Suppressor macrophage (primary cell): ENCODE data around the gene NMD3.
"Not testable (repeated sequence)": the region's sequence is repeated elsewhere in the genome, so short reads cannot be mapped to it uniquely, and the experiment has no call there.

Experiments
- DNase-seq, 4 experiments: peaks; one replicate each; pipeline ENCODE4 v3.0.0-alpha.2; 2020 to 2022
- total RNA-seq, 17 experiments: gene quantifications; one replicate each; lab custom pipeline; 2026; ENCODE audit warnings: mixed read lengths in 6 of 17, inconsistent platforms in 3 of 17; lab: John Stamatoyannopoulos, UW

Gene NMD3
- 9.6 to 82.6 (median 47.4) reads per million in 17 experiments for total RNA-seq

DNA sequence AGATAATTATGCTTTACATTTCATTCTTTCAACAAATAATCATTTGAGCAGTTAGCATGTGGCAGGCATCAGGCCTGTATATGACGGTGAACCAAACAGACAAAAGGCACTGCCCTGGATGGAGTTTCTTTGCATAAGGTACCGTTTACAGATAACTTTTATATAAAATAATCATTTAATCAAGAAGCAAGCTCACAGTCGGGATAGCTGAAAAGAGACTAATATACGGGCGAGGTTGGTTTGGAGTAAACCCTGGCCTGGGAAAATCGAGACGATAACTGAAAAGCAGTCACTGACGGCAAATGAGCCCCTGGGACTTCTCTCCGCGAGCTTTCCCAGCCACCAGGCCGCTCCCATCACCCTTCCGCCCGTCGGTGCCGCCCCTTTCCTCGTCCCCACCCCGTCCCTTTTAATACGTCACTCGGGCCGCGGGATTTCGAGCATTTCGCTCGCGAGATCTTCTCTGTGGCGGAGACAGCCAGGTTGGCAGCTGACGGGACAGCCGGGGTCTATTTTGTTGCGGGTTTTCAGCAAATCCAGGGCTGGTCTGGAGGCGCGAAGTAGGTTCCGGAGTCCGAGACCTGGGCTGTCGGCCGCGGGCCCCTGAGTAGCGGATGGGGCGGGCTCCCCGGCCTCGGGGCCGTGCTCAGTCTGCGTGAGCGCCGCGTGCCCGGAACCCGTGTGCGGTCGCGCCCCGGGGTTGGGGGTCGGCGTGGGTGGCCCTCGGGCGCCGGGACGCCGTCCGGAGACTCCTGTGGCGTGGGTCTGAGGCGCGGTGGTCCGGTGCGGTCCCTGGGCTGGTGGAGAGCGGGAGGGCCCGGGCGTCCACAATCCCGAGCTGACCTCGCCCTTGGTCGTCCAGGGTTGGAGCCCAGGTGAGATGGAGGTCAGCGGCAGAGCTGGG lies at the start of gene NMD3:
TSS of gene NMD3 (plus strand) at position 462 of the 904 bp plus-strand sequence. CDS start 703 bp downstream, outside the sequence.
- peak; percentile 96 to 98 (median 96) for DNase-seq

DNA sequence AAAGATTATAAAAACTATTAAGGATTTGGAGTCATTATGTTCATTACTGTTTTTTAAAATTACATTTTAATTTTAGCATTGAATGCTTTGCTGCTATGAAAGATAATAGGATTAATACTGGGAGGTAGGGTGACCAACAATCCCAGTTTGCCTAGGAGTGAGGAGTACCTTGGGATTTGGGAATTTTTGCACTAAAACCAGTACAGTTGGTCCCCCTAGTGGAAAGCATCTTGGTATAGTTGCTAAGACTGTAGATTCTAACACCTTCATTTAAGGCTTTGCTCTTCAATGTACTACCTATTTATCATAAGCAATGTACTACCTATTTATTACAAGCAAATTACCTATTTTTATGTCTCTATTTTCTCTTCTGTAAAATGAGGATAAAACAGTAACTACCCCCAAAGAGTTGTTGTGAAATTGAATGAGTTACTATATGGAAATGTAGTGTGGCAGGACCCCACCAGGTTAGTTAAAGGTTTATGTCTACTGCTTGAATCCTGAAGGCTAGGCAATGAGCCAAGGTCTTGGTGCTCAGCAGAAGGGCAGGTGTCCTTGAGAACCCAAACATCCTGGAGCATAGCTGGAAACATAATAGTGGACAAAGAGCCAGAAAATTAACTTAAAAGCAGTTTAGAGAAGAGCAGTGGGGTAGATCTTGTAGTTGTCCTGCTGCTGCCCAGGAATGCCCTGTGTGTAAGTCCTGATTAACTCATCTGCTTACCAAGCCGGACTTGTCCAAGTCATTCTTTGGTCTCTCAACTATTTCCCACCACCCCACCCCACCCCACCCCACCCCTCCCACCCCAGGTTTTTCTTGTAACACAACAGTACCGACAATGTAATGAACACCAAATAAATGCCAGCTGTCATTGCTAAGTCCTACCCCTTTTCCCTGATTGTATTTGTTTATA lies 49.2 kb upstream of the NMD3 start:
- DNase-seq = no peak

DNA sequence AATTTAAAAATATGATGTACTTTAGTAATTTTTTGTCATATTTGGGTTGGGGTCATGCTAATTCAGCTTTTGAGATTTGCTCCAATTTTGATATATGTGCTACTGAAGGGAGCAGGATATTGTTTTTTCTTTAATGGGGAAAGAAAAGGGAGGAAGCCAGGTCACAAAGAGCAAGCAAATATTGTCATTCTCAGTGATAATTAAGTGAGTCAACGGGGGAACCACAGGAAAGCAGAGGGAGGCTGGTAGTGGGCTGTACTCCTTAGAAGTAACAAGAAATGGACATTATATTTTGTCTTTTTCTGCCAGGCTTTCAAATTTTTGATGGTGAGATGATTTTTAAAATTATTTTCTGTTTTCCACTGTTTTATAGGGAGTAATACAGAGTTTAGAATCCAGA lies 45.6 kb upstream of the NMD3 start:
- DNase-seq = no peak

DNA sequence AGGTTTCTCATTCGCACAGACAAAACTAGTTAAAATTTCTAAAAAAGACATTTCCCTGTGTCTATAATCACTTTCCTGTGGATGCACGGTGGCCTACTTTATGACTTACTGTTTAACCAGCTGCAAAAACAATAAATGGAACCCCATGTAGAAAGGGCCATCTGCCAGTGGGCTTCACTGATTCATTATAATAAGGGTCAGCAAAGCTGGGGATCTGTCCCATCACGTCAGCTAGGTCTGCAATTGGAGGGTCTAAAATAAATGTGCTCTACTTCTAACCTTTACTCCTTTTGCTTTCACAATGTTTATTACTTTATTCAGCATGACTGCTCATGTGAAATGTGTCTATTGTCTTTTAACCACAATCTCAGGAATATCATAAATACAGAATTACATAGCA lies 43.1 kb upstream of the NMD3 start:
- no peak for DNase-seq

DNA sequence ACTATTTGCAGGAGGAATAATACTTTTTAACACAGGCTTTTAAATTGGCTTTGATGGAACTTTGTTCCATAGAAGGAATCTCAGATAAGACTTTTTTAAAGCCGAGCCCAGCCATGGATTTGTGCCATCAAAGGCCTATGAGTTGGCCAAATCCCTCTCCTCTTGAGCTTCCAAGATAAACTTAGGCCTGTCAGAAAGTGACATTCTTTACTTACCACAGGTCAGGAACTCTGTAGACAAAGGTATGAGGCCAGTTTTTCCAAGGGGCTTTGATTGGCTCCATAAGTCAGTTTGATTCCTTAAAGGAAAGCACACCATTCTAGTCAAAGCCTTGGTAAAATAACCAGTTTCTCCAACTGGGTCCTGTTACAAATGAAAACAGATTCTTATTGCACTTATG lies 39.7 kb upstream of the NMD3 start:
- not testable (repeated sequence) for DNase-seq

DNA sequence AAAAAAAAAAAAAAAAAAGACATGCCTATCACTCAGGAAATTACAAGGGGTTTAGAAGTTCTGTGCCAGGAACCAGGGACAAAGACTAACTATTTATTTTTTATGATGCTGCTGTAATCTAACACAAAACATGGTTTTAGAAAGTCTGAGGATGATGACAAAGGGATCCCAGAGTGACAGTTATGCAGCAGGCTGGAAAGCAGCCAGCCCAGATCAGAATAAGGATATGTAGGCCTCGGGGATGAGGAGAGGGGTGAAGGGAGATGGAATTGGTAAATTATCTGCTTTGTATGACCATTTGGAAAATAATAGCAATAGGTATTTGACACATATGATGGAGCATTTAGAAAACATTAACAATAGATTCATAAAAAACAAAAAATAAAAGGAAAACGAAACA lies 34.1 kb upstream of the NMD3 start:
- DNase-seq = no peak

DNA sequence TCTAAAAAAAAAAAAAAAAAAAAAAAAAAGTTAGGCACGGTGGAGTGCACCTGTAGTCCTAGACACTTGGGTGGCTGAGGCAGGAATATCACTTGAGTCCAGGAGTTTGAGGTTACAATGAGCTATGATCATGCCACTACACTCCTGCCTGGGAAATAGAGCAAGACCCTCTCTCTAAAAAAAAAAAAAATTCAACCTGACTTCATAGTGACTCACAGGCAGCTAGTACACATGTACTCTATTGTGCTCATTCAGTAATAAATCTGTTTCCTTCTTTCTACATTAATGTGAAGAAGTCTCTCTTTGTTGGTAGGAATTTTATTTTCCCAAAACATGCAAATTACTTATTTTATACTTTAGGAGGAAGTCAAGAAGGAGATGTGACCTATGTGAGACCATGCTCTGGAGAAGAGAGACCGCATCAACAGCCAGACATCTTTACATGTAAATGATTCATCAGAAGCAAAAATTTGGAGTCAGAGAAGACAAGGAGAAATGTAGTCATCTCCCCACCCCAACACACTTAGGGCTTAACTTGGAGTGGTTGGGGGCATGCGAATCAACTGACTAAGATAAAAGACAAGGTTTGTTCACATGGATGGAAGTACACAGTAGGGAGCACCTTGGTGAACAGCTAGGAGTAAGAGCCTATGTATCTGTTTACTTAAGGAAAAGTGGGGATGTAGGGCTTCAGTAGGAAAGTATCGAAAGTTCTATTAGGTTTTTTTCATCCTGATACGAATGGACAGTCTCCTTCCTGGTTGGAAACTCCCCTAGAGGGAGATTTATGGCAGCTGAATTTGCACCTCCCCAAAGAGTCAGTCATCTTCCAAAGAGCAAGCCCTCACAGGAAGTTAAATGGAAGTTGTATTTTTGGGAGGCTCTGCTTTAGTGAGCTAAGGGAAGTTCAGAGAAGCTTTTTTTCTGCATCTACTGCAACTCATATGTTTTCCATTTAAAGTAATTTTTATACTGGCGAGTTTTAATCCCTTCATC lies 23.0 kb upstream of the NMD3 start:
- DNase-seq = peak in 2 of 4 experiments; percentile 29 to 33

DNA sequence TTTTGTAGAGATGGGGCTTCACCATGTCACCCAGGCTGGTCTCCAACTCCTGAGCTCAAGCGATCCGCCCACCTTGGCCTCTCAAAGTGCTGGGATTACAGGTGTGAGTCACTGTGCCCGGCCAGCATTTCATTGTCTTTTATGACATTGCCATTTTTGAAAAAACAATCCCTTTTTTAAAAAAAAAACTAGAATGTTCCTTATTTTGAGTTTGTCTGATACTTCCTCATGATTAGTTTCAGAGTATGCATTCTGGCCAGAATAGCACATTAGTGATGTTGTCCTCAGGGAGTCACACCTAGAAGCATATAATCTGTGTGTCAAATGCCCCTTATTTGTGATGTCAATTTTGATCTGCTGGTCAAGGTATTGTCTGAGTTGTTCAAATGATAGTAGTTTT lies 21.2 kb upstream of the NMD3 start:
- peak; percentile 8 to 58 (median 40) for DNase-seq

DNA sequence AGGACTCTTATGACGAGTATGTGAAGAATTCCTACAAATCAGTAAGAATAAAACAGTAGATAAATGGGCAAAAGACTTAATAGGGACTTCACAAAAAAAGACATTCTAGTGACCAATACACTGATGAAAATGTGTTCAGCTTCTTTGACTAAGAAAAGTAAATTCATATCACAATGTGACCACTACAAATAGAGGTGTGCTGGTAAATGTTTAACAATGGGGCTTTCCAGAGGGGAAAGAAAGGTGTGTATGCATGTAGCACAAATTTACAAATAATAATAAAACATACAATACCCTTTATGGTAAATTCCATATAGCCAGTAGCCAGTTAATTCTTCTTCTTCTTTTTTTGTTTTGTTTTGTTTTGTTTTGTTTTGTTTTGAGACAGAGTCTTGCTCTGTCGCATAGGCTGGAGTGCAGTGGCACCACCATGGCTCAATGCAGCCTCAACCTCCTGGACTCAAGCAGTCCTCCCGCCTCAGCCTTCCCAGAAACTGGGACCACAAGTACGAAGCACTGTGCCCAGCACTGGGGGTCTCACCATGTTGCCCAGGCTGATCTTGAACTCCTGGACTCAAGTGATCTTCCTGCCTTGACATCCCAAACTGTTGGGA lies 17.5 kb upstream of the NMD3 start:
- DNase-seq = no peak

DNA sequence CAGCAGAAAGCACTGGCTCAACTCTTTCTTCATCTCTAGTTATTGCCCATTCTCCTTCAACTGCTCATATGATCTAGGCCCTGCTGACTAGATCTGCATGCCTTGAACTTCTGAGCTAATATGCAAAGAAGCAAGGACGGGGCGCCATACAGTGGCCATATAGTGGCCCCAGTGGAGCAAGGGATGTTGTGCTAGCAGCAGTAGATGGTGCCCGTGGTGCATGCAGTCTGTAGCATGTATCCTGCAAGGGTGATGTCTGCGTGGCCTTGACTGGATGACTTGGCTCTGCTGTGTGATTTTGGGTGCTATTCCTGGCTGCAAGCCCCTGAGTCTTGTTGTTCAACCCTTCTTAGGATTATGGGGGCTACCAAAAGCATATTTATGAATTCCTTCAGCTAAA lies 12.2 kb upstream of the NMD3 start:
- DNase-seq = peak in 2 of 4 experiments; percentile 10 to 25

DNA sequence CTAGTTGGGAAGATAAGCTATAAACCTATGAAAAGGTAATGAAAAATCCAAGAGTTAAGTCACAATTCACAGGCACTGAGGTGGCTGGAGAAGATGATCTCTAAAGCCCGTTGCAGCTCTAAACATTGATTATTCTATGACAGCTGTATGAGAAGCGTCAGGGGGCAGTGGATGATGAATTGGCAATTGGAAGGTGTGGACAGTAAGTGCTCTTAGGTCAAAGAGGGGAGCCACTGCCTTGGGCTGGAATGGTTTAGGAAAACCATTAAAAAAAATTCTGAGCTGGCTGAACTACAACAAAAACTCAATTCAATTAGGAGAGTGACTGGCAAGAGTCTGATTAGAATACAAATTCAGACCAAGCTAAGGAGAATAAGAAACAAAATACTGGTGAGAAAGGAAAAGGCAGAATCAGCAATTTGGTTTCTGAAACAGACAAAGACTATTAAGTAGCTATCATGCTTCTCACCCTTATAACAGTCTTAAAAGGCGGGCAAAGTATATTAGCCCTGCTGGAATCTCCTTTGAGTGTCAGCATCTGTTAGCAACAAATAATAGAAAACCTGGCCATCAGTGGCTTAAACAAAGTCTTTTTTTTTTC lies 8.8 kb upstream of the NMD3 start:
- no peak for DNase-seq

DNA sequence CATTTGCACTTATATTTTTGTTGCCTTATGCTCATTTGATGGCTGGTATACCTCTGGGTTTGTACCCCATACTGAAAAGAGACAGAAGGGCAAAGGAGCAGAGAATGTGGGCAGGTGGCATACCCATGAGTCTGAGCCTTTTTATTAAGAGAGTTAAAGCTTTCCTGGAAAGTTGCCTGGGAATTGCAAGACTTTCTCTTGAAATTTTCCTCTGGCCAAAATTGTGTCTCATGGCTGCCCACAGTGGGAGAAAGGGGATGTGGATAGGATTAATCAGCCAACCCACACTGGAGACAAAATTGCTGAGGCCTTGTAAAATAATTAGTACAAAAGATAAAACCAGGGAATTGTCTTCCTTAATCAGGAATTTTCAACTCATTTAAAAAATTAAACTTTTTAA lies 8.2 kb upstream of the NMD3 start:
- peak; percentile 37 to 48 (median 38) for DNase-seq

DNA sequence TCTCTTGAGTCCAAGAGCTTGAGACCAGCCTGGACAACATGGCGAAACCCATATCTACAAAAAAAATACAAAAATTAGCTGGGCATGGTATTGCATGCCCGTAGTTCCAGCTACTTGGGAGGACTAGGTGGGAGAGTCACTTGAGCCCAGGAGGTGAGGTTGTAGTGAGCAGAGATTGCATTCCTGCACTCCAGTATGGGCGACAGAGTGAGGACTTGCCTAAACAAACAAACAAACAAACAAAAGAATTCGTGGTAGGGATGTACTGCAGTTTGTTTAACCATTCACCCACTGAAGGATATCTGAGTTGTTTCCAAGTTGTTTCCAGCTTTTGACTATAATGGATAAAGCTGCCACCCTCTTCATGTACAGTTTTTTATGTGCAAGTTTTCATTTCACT lies 7.5 kb upstream of the NMD3 start:
- no peak for DNase-seq

DNA sequence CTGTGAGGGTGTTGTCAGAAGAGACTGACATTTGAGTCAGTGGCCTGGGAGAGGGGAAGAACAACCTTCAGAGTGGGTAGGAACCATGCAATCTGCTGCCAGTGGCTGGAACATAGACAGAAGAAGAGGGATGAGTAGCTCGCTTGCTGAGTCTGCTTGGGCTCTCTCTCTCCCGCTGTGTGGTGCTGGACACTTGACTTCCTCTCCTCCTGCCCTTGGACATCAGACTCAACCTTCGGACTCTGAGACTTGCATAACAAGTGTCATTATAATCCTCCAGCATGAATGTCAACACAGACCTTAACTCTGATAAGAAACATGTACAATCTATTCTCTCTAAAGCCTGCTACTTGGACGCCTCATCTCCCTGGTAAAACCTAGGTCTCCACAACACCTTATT lies 5.9 kb upstream of the NMD3 start:
- peak; percentile 55 to 84 (median 66) for DNase-seq

DNA sequence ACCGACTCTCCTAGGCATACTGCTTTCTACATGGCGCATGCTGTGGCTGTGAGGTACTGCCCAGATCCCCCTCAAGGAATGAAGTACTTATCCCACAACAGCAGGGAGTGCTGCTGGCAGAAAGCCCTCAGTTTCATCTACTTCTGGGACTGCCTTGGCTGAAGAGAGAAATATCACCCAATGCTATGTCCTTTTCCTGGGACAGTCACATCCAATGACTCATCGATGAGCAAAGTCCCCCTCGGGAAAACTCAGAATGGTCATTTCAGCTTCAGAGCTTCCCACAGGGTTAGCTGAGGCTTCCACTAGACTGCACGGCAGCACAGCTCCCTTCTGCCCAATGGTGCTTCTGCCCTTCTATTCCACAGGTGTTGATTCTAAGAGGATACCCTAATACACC lies 3.6 kb upstream of the NMD3 start:
- peak; percentile 17 to 37 (median 18) for DNase-seq

DNA sequence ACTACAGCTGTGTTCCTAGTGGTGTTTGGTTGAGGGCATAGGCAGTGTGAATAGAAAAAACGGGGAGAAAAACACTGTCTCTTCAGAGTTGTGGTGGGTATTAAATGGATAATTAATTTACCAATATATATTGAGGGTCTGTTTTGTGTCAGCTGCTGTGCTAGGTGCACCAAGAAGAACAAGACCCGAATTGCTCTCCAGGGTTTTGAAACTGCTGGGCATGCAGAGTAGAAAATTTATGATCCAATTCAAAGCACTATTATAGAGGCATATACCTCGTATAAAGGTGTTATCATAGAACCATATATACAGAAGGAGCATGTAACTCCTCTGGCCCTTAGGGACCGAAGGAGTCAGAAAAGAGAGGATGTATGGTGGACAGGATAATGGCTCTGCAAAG lies 1.6 kb upstream of the NMD3 start:
- DNase-seq = no peak

DNA sequence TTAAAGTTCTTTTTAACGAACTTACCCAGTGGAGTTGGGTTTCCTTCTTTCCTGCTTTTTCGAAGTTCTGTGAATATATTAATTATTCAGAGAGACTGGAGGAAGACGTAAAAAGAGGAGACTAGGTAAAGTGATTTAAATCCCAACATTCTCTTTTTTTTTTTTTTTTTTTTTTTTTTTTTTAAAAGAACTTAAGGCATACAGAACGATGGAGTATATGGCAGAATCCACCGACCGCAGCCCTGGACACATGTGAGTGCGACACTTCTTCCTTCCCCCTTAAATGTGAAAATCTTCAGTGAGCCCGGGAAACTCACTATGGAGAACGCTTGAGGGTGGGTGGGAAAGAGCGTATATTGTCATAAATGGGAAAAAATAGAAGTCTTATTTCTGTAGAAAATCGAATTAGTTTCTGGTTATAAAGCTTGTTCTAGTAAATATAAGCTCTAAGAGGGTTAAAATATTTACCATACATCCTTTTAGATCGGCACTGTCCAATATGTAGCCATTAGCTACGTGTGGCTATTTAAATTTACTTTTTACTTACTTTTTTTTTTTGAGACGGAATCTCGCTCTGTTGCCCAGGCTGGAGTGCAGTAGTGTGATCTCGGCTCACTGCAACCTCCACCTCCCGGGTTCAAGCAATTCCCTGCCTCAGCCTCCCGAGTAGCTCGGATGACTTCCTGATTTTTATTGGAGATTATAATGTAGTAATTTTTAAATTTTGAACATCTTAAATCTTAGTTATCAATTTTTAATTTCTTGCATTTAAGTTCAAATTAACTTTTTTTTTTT lies 892 bp downstream of the NMD3 start:
- DNase-seq = peak; percentile 41 to 68 (median 67)

DNA sequence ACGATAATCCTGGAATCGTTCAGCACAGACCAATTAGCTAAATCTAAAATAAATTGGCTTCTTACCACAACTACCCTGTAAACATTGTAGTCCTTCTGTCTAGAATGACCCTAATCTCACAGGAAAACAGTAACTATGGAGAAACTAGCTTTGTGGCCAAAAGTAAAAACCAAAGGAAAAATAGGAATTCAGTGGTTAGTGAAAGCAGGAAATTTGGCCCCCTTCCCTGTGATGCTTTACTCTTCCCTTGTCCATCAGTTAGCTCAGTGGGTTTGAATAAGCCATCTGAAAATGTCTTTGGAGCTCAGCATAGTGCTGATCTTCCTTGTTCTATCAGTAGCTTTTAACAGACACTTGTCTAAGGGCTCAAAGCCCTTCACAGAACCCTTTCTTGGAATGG lies 1.6 kb downstream of the NMD3 start:
- no peak for DNase-seq

DNA sequence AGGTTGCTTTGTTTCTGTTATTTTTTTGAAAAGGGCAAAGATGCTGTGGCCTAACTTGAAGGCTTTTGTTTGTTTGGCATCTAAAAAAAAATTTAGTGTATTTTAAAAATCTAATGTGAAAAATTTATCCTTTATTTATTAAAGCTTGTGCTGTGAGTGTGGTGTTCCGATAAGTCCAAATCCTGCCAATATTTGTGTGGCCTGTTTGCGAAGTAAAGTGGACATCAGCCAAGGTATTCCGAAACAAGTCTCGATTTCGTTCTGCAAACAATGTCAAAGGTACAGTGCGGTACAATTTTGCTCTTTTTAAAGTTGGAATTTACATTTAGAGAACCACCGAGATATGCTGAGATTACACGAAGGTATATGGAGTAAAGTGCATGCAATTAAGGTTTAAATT lies 3.7 kb downstream of the NMD3 start:
- DNase-seq = no peak

DNA sequence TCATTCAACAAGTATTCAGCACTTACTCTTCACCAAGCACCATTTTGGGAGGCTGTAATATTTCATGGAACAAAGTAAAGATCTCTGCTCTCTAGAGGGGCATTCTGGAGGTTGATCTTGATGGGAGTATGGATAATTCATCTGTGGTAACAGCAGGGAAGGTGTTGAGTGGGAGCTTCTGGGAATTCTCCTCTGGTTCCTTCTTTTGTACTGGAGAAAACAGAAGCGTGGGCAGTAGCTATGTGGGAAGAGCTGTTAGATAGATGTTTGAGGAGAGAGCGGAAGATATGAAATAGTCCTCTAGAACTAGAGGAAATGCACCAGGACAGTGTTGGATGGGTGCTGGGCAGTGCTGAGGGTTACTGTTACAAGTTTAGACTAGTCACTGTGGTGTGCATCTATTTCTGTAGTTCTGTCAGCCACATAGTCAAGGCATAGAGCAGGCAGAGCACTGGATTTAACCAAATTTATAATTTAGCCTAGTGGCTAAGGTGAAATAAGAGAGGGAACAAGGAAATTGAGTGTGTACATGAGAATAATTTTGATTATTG lies 9.6 kb downstream of the NMD3 start:
- DNase-seq = no peak
